CD4-positive, alpha-beta T cell treated with Interleukin-1 beta for 1 hour (primary cell): ENCODE data around the gene PIGT.

ENCODE experiments used
- DNase-seq, 2 donors: peaks; one replicate each; pipeline ENCODE4 v3.0.0-alpha.2; 2020 to 2022

The PIGT gene

GRCh38 chr20:45415822-45416637, at the start of gene PIGT:
TSS of gene PIGT (plus strand) at chr20:45416141. CDS start at chr20:45416157, 16 bp downstream.
- DNase-seq, result peak; percentile 90 to 91

GRCh38 chr20:45366192-45366591, 49.7 kb upstream of the PIGT start:
- DNase-seq, result no peak

GRCh38 chr20:45366631-45367030, 49.3 kb upstream of the PIGT start:
- DNase-seq, result no peak

GRCh38 chr20:45367126-45367525, 48.8 kb upstream of the PIGT start:
- DNase-seq, result no peak

- DNase-seq, result peak; percentile 57 to 76
Observed at GRCh38 chr20:45368221-45368980, 47.5 kb upstream of the PIGT start.

- DNase-seq, result no peak
Observed at GRCh38 chr20:45370571-45371160, 45.3 kb upstream of the PIGT start.

- no peak for DNase-seq
Observed at GRCh38 chr20:45372241-45372640, 43.7 kb upstream of the PIGT start.

GRCh38 chr20:45372646-45373352, 43.1 kb upstream of the PIGT start:
- DNase-seq, result no peak

- peak; percentile 89 to 90 for DNase-seq
Observed at GRCh38 chr20:45373353-45374100, 42.4 kb upstream of the PIGT start.

- DNase-seq, result no peak
Observed at GRCh38 chr20:45374101-45374467, 41.9 kb upstream of the PIGT start.

- no peak for DNase-seq
Observed at GRCh38 chr20:45374966-45375365, 41.0 kb upstream of the PIGT start.

GRCh38 chr20:45377269-45377668, 38.7 kb upstream of the PIGT start:
- DNase-seq, result no peak

- no peak for DNase-seq
Observed at GRCh38 chr20:45378191-45378590, 37.8 kb upstream of the PIGT start, which contains the start of gene TP53TG5. TSS of gene TP53TG5 (minus strand) at chr20:45378325. CDS start at chr20:45378236, 89 bp downstream.

- DNase-seq, result no peak
Observed at GRCh38 chr20:45387274-45387673, 28.7 kb upstream of the PIGT start.

GRCh38 chr20:45390931-45391330, 25.0 kb upstream of the PIGT start:
- DNase-seq, result no peak

- no peak for DNase-seq
Observed at GRCh38 chr20:45391559-45391958, 24.4 kb upstream of the PIGT start.

GRCh38 chr20:45392733-45393132, 23.2 kb upstream of the PIGT start:
- DNase-seq, result no peak

- DNase-seq, result no peak
Observed at GRCh38 chr20:45394221-45395113, 21.5 kb upstream of the PIGT start.

GRCh38 chr20:45395114-45395415, 20.9 kb upstream of the PIGT start:
- DNase-seq, result no peak

GRCh38 chr20:45399018-45399417, 16.9 kb upstream of the PIGT start:
- DNase-seq, result no peak

GRCh38 chr20:45400346-45401031, 15.5 kb upstream of the PIGT start:
- no peak for DNase-seq
